Ureter (tissue), 1 donor: Measurements from ENCODE around the gene TUBB4B. TPM values are rescaled to one million over a fixed set of nuclear protein-coding genes. Genes with fewer than 3 reads are reported as not detected.
A peak's percentile ranks its signal among the peaks of the same experiment; 100 is the strongest.
"Not testable (repeated sequence)": the region's sequence is repeated elsewhere in the genome, so short reads cannot be mapped to it uniquely, and the experiment has no call there.

Source experiments
- DNase-seq: peaks from one replicate; pipeline ENCODE4 v3.0.0-alpha.2; 2020; ENCODE audit warnings: low spot score
- total RNA-seq: library from RNA; stranded (reverse); gene quantifications from one replicate; pipeline ENCODE4 v1.2.4, GENCODE V29; 2023
- donor health status: DM: yes; HTN: yes; CAD: no.

The TUBB4B gene
- total RNA-seq, 1 donor from 2014 or later, result 351 TPM

DNA sequence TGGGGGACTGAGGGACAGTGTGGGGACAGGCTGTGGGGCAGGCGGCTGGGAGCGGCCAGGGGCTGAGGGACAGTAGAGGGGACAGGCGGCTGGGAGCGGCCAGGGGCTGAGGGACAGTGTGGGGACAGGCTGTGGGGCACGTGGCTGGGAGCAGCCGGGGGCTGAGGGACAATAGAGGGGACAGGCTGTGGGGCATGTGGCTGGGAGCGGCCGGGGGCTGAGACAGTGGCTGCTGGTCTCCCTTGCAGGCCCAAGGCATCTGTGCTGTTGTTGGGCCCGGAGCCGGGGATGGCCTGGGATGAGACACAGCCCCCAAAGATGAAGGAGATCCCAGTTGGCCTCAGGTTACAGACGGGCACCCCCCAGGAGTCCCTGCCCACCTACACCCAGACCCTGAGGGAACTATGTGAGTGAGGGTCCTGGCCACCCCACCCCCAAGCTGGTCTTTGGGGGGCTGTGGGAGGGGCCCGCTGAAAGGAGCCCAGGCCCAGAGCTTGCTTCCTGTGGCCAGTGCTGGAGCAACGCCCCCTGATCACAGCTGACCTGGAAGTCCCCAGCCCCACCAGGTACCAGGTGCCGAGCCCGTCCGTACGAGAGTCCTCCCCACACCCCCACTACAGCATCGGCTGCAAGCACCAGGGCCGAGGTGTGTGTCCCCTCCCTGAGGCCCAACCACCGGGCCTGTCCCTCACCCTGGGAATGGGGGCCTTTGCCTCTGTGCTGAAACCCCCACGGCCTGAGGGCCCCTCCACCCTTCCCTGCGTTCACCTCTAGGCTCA lies 10.6 kb downstream of the TUBB4B start:
- DNase-seq, result no peak

DNA sequence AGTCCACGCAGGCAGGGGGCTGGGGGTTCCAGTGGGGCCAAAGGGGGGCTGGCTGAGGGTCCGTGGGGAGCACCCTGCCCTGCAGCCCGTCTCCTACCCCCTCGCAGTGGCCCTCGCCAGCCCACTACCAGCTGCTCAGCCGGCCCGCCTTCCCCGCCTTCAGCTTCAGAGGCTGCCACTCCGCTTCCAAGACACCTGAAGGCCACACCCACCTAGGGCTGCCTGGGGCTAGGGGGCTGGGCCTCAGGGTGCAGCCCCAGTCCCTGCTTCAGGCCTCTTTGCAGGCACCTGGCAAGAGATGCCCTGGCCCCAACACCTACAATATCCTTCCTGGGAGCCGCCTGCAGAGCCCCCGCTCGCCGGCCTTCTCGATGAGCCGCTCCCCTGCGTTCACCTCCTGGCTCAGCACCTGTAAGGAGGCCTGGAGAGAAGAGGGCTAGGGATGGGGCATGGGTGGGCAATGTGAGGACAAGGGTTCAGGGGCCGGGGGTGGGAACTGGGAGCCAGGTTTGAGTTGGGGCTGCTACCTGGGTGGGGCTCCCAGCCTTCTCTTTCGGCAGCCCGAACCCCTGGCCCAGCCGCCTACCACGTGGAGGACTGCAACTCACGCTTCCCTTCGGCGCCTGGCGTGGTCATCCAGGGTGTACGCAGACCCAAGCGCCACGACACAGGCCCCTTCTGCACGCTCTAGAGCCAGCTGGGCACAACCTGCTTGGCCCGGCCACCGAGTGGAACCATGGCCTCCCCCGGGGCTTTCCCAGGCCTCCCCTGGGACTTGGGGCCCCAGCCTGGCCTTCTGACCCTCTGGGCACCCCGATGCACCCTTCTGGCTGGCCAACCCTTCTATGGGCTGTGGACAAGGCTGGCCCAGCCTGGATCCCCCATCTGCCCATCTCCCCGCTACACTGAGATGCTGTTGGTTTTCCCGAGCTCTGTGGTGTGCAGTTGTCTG lies 11.7 kb downstream of the TUBB4B start:
- DNase-seq, result no peak

GRCh38 chr9:137253717-137254623 lies 12.9 kb downstream of the TUBB4B start:
- no peak for DNase-seq

- DNase-seq, result peak; percentile 94
Measured at GRCh38 chr9:137254624-137255447, 13.7 kb downstream of the TUBB4B start, which contains the start of gene NELFB. NELFB (plus strand) TSS chr9:137255327.

DNA sequence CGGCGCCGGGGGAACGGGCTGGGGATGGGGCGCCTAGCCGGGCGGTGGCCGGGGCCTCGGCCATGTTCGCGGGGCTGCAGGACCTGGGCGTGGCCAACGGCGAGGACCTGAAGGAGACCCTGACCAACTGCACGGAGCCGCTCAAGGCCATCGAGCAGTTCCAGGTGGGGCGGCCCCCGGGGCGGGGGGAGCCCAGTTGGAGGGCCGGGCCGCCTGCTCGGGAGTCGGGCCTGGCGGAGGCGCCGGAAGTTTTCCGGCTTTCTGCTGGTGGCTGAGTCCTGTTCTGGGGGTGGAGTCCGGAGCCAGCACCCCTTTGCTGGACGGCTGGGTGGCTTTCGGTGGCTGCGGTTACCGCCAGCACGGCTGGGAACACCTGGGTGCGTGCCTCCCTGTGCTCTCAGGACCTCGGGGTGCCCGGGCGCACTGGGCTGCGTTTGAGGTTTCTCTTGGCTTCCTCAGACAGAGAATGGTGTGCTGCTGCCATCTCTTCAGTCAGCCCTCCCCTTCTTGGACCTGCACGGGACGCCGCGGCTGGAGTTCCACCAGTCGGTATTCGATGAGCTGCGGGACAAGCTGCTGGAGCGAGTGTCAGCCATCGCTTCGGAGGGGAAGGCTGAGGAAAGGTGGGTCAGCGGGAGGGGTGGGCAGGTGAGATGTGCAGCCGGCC lies 14.5 kb downstream of the TUBB4B start:
- no peak for DNase-seq

- DNase-seq, result no peak
Measured at GRCh38 chr9:137256362-137256761, 15.3 kb downstream of the TUBB4B start.

DNA sequence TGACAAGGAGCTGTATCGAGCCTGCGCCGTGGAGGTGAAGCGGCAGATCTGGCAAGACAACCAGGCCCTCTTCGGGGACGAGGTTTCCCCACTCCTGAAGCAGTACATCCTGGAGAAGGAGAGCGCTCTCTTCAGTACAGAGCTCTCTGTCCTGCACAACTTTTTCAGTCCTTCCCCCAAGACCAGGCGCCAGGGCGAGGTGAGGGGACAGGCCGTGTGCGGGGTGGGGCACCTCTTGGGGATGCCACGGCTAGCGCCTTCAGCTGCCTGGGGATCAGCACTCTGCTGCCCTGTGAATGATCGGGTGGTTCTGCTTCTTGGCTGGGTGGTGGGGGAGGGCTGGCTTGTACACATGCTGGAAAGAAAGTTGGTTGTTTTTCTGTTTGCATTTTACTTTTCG lies 15.8 kb downstream of the TUBB4B start:
- DNase-seq, result no peak

- not testable (repeated sequence) for DNase-seq
Measured at GRCh38 chr9:137262173-137262908, 21.3 kb downstream of the TUBB4B start.

GRCh38 chr9:137262909-137263285 lies 21.8 kb downstream of the TUBB4B start:
- DNase-seq, result no peak

- no peak for DNase-seq
Measured at GRCh38 chr9:137263506-137263905, 22.4 kb downstream of the TUBB4B start.

DNA sequence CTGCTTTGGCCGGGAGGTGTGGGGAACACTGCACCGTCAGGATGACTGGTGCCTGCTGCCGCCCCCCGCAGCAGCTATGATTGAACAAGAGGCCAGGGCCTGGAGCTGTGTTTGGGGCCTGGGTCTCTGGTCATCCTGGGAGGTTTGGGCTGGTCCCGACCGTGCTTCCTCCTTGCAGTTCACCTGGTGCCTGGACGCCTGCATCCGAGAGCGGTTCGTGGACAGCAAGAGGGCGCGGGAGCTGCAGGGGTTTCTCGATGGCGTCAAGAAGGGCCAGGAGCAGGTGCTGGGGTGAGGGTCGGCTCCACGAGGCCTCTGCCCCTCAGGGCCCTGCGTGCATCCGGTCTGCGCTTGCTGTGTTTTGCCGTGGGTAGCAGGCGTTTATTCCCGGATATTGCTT lies 23.0 kb downstream of the TUBB4B start:
- DNase-seq, result no peak

DNA sequence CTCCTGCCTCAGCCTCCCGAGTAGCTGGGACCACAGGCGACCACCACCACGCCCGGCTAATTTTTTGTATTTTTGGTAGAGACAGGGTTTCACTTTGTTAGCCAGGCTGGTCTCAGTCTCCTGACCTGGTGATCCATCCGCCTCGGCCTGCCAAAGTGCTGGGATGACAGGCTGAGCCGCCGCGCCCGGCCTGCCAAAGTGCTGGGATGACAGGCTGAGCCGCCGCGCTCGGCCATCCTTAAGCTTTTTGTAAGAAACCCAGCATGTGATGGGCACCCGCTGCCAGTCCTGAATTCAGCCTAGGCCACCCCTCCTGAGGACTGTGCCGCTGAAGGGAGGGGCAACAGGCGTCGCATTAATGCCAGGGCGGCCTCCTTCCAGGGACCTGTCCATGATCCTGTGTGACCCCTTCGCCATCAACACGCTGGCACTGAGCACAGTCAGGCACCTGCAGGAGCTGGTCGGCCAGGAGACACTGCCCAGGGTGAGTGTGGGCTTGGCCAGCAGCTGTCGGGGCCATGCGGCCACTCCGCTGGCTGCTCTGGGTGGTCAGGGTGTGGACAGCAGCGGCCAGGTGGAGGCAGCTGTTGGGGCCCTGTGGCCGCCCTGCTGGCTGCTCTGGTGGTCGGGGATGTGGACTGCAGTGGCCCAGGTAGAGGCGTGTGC lies 24.5 kb downstream of the TUBB4B start:
- DNase-seq, result no peak

DNA sequence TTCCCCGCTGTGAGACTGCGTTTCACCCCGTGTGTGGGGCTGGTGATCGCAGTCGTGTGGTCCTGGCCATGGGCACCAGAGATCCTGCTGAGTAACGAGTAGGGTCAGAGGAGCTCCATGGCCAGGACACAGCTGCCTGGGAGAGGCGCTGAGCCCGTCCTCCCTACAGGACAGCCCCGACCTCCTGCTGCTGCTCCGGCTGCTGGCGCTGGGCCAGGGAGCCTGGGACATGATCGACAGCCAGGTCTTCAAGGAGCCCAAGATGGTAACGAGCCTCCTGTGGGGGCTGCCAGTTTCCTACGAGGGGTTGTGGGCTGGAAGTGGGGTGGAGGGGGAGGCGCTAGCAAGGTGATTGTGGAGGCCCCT lies 25.1 kb downstream of the TUBB4B start:
- no peak for DNase-seq

- no peak for DNase-seq
Measured at GRCh38 chr9:137266585-137267453, 25.7 kb downstream of the TUBB4B start.

DNA sequence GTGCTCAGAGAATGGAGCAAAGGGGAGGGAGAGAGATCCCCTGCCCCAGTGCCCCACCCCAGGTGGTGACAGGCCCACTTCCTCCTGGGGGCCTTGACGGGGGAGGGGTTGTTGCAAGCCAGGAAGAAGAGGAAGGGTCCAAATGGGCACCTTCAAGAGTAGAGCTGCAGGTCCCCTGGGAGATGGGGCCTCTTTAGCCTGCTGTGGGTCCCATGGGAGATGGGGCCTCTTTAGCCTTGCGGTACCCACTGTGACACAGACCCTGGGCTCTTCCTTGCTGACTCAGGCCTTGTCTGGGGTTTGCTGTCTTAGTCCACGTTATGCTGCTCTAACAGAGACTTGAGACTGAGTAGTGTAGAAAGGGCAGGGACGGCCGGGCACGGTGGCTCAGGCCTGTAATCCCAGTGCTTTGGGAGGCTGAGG lies 26.9 kb downstream of the TUBB4B start:
- DNase-seq, result no peak

DNA sequence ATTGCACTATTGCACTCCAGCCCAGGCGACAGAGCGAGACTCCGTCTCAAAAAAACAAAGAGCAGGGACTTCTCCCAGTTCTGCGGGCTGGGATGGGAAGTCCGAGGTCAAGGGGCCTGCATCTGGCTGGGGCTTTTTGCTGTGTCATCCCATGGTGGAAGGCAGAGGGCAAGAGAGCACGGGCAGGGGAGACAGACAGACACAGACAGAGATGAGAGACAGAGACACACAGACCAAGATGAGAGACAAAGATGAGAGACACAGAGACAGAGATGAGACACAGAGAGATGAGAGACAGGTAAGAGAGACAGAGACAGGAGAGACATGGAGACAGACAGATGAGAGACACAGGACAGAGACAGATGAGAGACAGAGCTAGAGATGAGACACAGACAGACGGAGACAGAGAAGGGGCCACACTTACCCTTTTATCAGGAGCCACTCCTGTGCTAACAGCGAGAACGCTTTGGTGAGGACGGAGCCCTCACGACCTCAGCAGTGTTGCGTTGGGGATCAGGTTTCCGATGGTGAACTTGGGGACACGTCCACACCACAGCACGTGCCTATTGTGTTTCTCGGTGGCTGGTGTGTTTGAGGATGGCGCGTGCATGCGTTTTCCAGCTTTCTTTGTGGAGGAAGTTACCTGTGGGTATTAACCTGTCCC lies 27.6 kb downstream of the TUBB4B start:
- DNase-seq, result no peak

- DNase-seq, result peak; percentile 79
Measured at GRCh38 chr9:137269231-137269772, 28.2 kb downstream of the TUBB4B start.
